NCI-H446 treated with DMSO at 0.1 percent for 48 hours (cell line): Measurements from ENCODE around the gene LAMTOR4.
A peak's percentile ranks its signal among the peaks of the same experiment; 100 is the strongest.
"Not testable (repeated sequence)": the region's sequence is repeated elsewhere in the genome, so short reads cannot be mapped to it uniquely, and the experiment has no call there.

Experiments used
- DNase-seq: peaks from one replicate; lab custom pipeline; 2025; lab: John Stamatoyannopoulos, UW

The LAMTOR4 gene

DNA sequence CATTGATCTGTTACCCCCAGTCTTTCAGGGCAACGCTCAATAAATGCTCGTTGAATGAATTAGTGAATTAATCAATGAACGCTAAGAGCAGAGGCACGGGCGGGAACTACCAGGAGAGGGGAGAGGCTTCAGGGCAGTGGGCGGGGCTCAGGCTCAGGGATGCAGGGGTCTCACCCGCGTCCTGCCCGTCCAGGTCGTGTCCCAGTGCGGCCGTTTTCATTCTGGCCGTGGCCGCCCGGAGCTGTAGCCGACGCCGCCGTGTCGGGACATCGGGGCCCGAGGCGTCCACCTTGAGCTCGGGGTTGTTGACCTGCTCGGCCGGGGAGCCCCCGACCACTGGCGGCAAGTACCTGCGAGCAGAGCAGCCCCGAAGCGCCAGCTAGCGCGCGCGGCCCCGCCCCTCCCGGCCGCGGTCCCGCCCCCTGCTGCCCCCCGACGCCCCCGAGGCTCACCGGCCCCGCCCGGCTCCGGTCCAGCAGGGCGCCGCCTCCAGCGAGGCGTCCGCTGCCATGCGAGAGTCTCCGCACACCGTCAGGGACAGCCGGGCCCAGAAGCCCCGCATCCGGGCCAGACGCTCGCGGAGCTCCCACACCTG lies 22.5 kb downstream of the LAMTOR4 start:
- no peak for DNase-seq

DNA sequence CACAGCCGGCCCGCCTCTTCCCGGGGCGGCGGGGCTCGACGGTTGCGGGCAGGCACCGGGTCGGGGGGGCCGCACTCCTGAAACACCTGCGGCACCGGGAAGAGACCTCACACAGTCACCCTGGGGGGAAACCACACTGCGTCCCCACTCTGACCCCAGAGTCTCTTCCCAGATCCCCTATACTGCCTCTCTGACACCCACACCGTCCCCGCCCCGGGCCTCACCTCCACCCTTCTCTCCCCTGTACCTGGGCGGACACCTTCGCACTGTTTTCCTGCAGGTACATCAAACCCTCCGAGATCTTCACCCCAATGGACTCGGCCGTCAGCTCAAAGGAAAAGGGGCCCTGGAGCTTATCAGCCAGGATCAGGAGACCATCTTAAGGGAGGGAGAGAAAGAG lies 23.1 kb downstream of the LAMTOR4 start:
- DNase-seq, result no peak

DNA sequence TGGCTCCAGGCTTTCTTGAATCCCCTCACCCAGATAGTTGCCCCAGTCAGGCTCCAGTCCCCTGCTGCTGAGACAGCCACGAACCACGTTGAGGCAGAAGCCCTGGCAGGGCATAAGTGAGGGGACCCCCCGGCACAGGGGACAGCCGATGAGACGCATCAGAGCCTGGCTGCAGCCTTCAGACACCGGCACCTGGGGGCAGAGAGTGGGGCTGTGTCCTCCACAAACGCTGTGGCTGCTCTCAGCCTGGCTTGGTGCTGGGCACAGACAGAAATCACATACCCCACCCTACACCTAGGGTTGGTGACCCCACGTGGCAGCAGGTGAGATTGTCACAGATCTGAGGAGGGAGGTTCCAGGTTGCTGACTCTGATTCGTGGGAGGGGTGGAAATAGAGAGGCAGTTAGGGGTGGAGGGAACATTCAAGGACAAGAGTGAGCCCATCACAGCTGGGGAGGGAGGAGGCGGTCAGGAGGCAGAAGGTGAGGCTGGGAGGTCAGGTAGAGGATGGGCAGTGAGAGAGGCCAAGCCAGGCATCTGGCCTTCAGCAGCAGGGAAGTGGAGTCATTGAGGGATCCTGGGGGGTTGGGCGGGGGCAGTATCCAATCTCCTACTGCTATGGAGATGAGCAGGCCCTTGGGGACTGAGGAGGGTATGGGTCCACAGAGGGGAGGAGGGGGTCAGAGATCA lies 25.2 kb downstream of the LAMTOR4 start:
- no peak for DNase-seq

DNA sequence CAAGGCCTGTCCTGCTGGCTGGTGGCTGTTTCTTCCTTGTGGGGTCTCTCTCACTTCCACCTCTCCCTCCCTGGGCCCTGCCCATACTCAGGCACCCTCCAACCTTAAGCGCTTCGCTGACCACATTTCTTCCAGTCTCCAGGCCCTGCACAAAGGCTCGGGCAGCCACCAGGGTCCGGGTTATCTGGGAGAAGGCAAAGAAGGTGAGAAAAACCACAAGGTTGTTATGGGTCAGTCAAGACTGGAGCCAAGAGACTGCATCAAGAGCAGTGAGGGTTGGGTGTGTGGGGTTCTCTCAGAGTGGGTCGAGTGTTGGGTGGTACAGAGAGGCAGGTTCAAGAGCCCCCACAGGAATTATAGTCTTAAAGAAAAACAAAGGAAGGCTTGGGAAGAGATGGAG lies 25.9 kb downstream of the LAMTOR4 start:
- DNase-seq, result no peak

DNA sequence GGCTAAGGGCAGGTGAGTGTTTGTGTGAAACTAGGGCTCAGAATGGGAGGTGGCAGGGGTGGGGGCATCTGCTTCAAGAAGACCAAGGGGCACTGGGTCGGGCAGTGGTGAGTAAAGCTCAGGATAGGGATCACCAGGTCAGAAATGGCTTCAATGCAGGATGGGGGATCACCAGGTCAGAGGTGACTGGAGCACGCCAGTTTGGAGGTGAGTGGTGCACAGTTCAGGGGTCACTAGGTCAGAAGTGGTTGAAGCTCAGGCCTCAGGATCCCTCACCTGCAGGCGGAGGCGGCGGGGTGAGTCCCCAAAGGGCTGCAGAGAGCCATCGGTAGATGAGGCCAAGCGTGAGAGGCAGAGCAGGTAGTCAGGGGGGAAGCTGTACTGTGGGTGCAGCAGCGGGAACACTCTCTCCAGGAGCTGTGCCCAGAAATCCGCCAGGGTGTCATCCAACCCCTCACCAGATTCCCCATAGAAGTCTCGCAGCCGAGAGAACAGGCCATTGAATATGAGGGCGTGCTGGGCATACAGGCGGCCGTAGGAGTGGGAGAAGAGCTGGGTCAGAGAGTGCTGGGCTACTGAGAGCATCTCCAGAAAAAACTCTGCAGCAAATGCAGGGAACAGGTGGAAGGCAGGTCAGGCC lies 26.7 kb downstream of the LAMTOR4 start:
- DNase-seq, result no peak

DNA sequence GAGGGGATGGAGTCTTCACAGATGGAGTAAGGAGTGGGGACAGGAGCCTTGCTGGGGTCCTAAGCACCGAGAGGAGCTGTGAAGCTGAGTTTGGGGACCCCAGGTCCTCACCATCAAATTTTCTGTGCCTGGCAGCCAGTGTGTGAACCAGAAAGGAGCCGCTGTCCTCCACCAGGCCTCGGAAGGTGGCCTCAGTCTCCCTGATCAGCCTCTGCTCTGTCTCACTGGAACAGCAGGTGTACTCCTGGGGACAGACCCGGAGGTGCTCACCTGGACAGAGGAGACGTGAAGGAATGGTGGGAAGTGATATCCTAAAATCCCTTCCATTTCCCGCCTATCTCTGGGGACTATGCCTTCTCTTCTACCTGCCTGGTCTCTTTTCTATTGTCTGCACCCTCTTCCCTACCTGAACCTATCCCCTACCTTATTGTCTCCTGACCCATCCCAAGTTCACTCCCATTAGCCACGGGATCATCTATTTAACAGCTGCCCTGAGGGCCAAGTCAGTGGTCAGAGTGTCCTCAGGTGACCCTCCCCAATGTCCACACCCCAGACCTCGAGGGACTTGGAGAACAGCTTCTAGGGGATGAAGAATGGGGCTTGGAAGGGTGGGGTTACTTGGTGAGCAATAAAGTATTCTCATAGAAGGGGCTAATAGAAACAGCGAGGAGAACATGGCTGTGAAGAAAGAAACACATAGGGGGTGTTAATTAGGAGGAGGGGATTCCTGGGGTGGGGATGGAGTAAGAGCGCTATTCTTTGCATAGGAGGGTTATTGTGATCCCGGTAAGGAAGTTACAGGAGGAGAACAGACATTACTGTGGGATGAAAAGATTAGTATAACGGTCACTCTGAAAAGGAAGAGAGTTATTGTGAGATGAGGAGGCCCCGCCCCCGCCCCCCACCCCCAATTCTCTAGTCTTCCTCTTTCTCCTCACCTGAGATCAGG lies 27.7 kb downstream of the LAMTOR4 start:
- DNase-seq, result no peak

DNA sequence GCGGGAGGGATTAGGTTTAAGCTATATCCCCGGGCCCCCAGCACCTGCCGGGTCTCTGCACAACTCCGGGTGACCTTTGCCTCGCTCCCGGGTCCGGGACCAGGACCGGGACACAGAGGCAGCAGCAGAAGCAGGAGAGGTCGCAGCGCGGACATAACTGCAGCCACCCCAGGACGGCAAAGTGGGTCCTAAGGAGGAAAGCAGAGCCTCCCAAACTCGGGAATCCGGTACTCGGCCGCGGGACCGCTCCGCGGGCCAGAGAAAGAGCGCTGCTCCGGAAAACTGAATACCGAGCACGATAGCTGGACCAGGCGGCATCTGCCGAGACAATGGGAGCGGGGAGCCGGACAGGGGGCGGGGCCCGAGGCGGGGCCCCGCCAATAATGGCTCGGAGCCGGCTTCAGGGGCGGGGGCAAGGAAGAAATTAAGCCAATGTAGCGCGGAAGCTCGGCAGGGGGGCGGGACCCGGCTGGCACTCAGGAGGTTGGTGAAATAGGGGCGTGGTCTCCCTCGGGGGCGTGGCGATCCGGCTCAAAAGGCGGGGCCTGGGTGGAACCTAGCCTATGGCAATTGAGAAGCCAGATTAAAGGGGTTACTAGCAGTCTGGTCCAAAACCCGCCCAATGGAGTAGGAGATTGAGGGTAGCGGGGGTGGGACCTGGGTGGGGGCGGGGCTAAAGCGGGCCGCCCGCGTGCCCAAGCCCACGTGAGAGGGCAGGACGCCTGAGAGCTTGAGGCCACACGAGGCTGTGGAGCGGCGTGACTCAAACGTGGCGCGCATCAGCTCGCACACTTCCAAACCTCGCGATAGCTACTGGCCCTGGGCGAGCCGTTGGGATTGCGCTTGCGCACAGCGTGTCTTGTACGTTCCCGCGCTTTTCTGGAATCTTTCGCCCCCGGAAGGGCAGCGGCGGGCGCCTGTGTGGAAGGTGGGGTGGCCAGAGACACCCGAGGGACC lies 28.6 kb downstream of the LAMTOR4 start, which contains the start of the genes GPC2 and STAG3:
Gene GPC2, minus strand, starts transcription at position 337 of the 957 bp plus-strand sequence. Its CDS starts 182 bp downstream, at position 155.
Gene STAG3, plus strand, starts transcription at position 874 of the 957 bp plus-strand sequence. CDS start 2,639 bp downstream, outside the sequence.
- DNase-seq, result peak; percentile 90

DNA sequence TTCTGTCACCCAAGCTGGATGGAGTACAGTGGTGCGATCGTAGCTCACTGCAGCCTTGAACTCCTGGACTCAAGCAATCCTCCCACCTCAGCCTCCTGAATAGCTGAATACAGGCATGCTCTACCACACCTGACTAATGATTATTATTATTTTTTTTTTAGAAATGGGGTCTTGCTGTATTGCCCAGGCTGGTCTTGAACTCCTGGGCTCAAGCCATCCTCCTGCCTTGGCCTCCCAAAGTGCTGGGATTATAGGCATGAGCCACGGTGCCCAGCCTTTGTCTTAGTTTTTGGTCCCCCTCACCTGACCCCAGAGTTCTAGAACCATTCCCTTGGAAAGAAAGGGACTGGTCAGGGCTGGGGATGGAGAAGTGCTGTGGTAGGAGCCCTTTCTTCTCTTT lies 31.4 kb downstream of the LAMTOR4 start:
- not testable (repeated sequence) for DNase-seq

DNA sequence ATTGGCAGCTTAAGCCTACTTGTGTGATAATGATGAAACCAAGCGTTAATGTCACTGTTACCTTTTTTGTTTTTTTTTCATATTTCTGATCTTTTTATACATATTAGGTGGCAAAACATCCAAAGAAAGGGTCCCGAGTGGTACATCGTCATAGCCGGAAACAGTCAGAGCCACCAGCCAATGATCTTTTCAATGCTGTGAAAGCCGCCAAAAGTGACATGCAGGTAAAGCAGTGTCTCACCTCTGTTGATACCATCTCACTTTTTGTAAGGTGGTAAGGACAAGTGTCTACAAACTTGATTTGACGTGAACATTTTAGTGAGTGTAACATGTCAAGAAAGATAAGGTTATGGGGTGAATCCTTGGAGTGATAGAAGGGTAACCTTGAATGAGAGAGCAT lies 33.9 kb downstream of the LAMTOR4 start:
- not testable (repeated sequence) for DNase-seq

DNA sequence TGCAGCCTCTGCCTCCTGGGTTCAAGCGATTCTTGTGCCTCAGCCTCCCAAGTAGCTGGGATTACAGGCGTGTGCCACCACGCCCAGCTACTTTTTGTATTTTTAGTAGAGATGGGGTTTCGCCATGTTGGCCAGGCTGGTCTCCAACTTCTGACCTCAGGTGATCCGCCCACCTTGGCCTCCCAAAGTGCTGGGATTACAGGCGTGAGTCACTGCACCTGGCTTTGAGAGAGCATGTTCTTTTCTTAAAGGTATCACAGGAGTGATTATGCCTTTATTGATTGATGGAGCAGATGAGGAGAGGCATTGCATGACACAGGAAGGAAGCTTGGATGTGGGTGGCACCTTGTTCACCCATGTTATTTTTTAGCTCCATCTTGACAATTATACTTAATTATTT lies 34.4 kb downstream of the LAMTOR4 start:
- not testable (repeated sequence) for DNase-seq

DNA sequence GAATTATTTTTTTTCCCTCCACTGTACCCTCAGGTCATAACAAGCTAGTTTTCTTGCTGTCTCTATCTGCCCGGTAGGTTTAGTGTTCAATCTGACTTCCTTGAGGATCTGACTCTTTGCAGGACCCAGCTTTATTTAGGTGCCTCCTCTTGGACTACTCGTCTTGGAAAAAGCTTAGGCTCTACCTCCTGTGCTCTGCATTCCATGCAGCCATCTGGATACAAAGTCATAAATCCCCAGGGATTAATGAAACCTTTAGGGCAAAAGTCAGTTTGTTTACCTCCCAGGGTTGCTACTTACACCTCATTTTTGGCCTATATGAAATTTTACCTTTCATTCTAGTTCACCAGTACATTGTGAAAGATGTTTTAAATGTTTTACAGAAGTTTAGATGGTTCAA lies 37.0 kb downstream of the LAMTOR4 start:
- no peak for DNase-seq

DNA sequence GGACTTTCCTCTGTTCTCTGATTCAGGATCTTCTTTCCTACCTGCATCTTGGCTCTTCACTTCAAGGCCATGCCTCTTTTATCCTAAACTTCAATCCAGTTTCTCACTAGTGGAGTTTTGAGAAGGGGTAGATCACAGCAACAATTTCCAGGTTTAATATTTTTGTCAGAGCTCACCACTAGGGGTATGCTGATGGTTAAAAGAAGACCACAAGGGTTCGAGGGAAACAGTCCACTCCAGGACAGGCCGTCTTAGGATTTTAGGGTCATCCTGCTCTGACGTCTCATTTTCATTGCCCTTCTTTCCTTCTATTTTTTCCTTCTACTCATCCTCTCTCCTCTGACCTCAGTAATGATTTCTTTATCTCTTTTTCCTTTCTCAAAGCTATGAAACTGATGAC lies 40.3 kb downstream of the LAMTOR4 start:
- DNase-seq, result no peak

DNA sequence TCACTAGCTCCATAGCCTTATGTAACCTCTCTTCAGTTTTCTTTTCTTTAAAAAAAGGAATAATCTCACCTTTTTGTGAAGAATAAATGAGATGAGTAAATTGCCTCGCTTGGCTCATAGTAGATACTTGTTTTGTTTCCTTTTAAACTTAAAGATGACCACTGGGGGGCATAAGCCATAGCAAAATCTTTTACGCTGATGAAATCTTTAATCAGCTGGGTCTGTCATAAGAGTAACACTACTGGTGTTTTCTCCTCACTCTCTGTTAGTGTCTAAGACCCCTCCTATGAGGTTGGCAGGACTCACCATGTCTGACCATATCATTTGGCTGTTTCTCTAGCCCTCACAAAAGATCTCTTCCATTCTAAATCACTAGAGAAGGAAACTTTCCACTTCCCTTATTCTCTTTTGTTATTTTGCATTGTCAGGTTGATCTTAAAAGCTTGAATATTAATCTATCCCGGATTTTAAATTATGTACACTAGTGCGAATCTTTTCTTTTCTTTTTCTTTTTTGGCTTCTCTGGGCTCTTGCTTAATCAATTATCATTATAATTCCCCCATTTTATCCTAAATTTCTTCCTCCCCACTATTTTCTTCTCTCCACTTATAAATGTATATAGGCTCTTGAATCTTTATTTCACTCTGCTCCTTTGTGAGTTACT lies 41.5 kb downstream of the LAMTOR4 start:
- no peak for DNase-seq

DNA sequence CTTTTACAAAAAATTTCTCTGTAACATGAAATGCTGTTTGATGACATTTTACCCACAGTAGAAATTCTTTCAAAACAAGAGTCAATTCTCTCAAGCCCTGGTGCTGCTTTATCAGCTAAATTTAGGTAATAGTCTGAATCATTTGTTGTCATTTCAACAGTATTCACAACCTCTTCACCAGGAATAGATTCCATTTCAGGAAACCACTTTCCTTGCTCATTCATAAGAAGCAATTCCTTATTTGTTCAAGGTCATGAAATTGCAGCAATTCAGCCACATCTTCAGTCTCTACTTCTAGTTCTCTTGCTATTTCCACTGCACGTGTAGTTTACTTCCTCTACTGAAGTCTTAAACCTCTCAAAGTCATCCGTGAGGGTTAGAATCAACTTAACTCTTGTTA lies 43.1 kb downstream of the LAMTOR4 start:
- DNase-seq, result no peak

DNA sequence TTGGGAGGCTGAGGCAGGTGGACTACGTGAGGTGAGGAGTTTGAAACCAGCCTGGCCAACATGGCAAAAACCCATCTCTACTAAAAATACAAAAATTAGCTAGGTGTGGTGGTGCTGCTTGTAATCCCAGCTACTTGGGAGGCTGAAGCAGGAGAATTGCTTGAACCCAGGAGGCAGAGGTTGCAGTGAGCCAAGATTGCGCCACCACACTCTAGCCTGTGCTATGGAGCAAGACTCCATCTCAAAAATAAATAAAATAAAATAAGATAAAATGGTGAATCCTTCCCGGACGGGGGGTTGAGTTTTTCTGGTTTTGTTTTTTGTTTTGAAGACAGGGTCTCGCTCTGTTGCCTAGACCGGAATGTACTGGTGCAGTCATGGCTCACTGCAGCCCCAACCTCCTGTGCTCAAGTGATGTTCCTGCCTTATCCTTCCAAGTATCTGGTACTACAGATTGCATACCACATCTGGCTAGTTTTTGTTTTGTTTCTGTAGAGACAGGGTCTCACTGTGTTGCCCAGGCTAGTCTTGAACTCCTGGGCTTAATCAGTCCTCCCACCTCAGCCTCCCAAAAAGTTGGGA lies 43.7 kb downstream of the LAMTOR4 start:
- DNase-seq, result not testable (repeated sequence)

DNA sequence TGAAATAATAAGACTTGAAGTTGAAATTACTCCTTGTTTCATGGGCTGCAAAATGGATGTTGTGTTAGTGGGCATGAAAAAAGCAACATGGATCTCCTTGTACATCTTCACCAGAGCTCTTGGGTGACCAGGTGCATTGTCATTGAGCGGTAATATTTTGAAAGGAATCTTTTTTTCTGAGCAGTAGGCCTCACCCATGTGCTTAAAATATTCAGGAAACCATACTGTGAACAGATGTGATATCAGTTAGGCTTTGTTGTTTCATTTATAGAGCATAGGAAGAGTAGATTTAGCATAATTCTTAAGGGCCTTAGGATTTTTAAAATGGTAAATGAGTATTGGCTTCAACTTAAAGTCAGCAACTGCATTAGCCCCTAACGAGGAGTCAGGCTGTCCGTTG lies 44.3 kb downstream of the LAMTOR4 start:
- no peak for DNase-seq

DNA sequence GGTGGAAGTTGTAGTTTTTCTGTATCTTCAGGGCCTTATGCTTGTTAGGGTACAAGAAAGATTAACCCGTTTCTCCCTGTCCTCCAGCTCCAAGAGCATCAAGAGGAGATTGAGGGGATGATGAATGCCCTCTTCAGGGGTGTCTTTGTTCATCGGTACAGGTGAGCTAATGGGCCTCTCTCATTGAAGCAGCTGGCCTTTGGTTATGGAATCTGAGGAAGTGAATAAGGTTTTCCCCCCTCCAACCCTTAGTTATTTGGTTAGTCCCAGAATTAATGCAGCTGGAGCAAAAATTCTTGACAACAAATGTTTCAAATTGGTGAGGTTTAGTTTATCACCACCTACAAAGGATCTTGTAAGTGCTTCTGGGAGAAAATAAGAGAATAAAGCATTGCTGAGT lies 46.5 kb downstream of the LAMTOR4 start:
- DNase-seq, result no peak

DNA sequence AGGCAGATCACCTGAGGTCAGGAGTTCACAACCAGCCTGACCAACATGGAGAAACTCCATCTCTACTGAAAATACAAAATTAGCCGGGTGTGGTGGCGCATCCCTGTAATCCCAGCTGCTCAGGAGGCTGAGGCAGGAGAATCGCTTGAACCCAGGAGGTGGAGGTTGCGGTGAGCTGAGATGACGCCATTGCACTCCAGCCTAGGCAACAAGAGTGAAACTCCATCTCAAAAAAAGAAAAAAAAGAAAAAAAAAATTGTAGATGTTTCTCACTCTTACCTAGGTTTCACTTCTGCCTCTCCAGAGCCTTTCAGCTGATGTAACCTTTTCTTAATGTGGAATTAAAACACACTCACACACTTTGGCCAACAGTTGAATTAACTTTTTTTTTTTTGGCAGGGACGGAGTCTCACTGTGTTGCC lies 47.2 kb downstream of the LAMTOR4 start:
- DNase-seq, result not testable (repeated sequence)

DNA sequence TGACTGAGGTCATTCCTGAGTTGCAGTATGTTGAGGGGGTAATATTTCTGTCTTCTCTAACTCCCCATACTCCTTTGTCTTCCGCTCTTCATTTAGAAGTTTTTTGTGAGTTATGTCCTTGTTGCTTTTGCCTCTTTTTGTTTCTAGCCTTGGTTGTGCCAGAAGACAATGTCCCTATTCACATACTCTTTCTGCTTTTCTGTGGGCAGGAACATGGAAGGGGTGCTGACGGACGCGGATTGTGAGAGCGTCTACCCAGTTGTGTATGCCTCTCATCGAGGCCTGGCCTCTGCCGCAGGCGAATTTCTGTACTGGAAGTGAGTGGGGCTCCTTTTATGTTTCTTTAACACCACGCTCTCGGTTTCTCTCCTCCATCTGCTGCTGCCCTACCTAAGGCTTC lies 49.5 kb downstream of the LAMTOR4 start:
- no peak for DNase-seq

DNA sequence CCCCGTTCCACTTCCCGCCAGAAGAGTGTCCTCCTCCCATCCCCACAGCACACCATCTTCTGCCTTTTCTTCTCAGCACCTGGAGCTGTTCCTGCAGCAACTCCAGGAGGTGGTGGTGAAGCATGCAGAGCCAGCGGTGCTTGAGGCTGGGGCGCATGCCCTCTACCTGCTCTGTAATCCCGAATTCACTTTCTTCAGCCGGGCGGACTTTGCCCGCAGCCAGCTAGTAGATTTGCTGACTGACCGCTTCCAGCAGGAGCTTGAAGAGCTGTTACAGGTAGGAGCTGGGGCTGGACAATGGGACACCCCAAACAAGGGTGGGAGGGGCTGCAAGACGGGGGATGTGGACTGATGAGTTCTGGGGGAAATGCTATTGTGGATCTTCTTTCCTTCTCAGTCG lies 52.0 kb downstream of the LAMTOR4 start:
- DNase-seq, result no peak
